GM12878 (cell line): ENCODE data around the gene TMEM86B. TPM values are rescaled to one million over a fixed set of nuclear protein-coding genes. Genes with fewer than 3 reads are reported as not detected.

Source experiments
- E2F8 ChIP-seq: fragments of 450-650 bp; IDR thresholded peaks from 2 replicates; pipeline ENCODE4 v1.6.1; 2018; ENCODE audit warnings: mild to moderate bottlenecking, low read depth, moderate library complexity; ENCODE audit not compliant: partially characterized antibody
- FOS ChIP-seq: IDR thresholded peaks from 3 replicates; pipeline ENCODE4 v1.6.1; 2011; ENCODE audit warnings: borderline replicate concordance; ENCODE audit not compliant: insufficient read length; ENCODE audit errors: extremely low read depth
- HDAC6 ChIP-seq: fragments of 200-600 bp; sonication (generic); IDR thresholded peaks from one replicate; pipeline ENCODE4 v1.8.0; 2017; ENCODE audit warnings: antibody characterized with exemption; ENCODE audit not compliant: unreplicated experiment
- HSF1 ChIP-seq: fragments of 150-350 bp; IDR thresholded peaks from 2 replicates; pipeline ENCODE4 v1.6.1; 2014; ENCODE audit warnings: mild to moderate bottlenecking, low read depth, low read length
- KAT2A ChIP-seq: conservative IDR thresholded peaks from 2 replicates; pipeline ENCODE4 v1.6.1; 2011; ENCODE audit warnings: low read depth, low read length; ENCODE audit not compliant: control insufficient read depth
- MEF2B ChIP-seq: fragments of 450-650 bp; IDR thresholded peaks from 2 replicates; pipeline ENCODE4 v1.6.1; 2018; ENCODE audit warnings: mild to moderate bottlenecking, moderate library complexity; ENCODE audit not compliant: partially characterized antibody, poor library complexity, severe bottlenecking
- MLLT1 ChIP-seq: fragments of 450-650 bp; IDR thresholded peaks from 2 replicates; pipeline ENCODE4 v1.6.1; 2016; ENCODE audit warnings: mild to moderate bottlenecking
- NFYB ChIP-seq: IDR thresholded peaks from 2 replicates; pipeline ENCODE4 v1.6.1; 2011; ENCODE audit warnings: low read depth, mild to moderate bottlenecking, low read length, improper control_type of control experiment, moderate library complexity; ENCODE audit not compliant: insufficient read depth
- POLR2AphosphoS5 ChIP-seq: IDR thresholded peaks from 2 replicates; pipeline ENCODE4 v1.6.1; 2011; ENCODE audit warnings: mild to moderate bottlenecking, low read length, inconsistent platforms
- RELB ChIP-seq: fragments of 450-650 bp; IDR thresholded peaks from 2 replicates; pipeline ENCODE4 v1.6.1; 2017; ENCODE audit warnings: low read depth, mild to moderate bottlenecking, moderate library complexity
- RFX5 ChIP-seq: IDR thresholded peaks from 2 replicates; pipeline ENCODE4 v1.6.1; 2011; ENCODE audit warnings: low read depth, low read length, improper control_type of control experiment
- SMAD1 ChIP-seq: fragments of 450-650 bp; IDR thresholded peaks from 2 replicates; pipeline ENCODE4 v1.6.1; 2018; ENCODE audit warnings: mild to moderate bottlenecking, low read depth; ENCODE audit not compliant: partially characterized antibody
- SREBF1 ChIP-seq: IDR thresholded peaks from 2 replicates; pipeline ENCODE4 v1.6.1; 2012; ENCODE audit warnings: mild to moderate bottlenecking, low read length
- SUPT20H ChIP-seq: IDR thresholded peaks from 2 replicates; pipeline ENCODE4 v1.6.1; 2011; ENCODE audit warnings: low read depth, mild to moderate bottlenecking, low read length, moderate library complexity, borderline replicate concordance; ENCODE audit not compliant: control insufficient read depth
- TCF7 ChIP-seq: IDR thresholded peaks from 2 replicates; pipeline ENCODE4 v1.6.1; 2014; ENCODE audit warnings: antibody characterized with exemption, borderline replicate concordance
- ZNF687 ChIP-seq: fragments of 450-650 bp; IDR thresholded peaks from 2 replicates; pipeline ENCODE4 v1.6.1; 2017; ENCODE audit warnings: mild to moderate bottlenecking, moderate library complexity
- polyA plus RNA-seq, 11 experiments: library from polyadenylated mRNA; depleted of rRNA in 4 of 11; unstranded in 6 of 11; stranded (reverse) in 5 of 11; fragments of >200 nt; fragmentation: Nextera tagmentation in 4 of 11; fragmentation: Illumina TruSeq in 1 of 11; extraction: Ambion mirVana in 4 of 11; extraction: Trizol in 1 of 11; gene quantifications; 1 replicate in 1 of 11; 2 replicates in 10 of 11; pipeline versions ENCODE4 v1.2.1 to v1.2.3, GENCODE V29; 2011 to 2016; ENCODE audit warnings: inconsistent platforms in 2 of 11, missing spikeins in 2 of 11, low read depth in 1 of 11
- total RNA-seq, 4 experiments: library from RNA; depleted of rRNA in 3 of 4; stranded (reverse); fragments of >200 nt in 3 of 4; fragmentation: Illumina TruSeq in 1 of 4; extraction: Trizol in 1 of 4; gene quantifications; 2 replicates each; pipeline versions ENCODE4 v1.2.1 to v1.2.3, GENCODE V29; 2013 to 2021

The TMEM86B gene
- total and polyA plus RNA-seq, 10 of the 15 experiments (the other 5 are each of a cell fraction or from before 2014, with no cell fraction given): 0.26 to 10.6 (median 1.8) TPM

GRCh38 chr19:55258828-55259539 lies 30.4 kb upstream of the TMEM86B start, which contains the start of gene PPP6R1 (continued):
- peak; percentile 55; the same call in 1 of the 2 replicates for TF ChIP-seq HSF1
- TF ChIP-seq SMAD1: peak; percentile 91
- no peak for TF ChIP-seq KAT2A
- TF ChIP-seq ZNF687: peak; percentile 82
- TF ChIP-seq RELB: peak; percentile 98
- TF ChIP-seq MEF2B: peak; percentile 66
- TF ChIP-seq MLLT1: peak; percentile 74; the same call in 1 of the 2 replicates
- peak; percentile 20 for TF ChIP-seq E2F8
- TF ChIP-seq FOS: no peak
- peak; percentile 92 for TF ChIP-seq POLR2AphosphoS5
- TF ChIP-seq SREBF1: no peak; the same call in 1 of the 2 replicates
- 0 out of 2 replicates have a peak, but pooled peaks have one; percentile 34 for TF ChIP-seq RFX5
- TF ChIP-seq NFYB: no peak
- TF ChIP-seq SUPT20H: no peak
- TF ChIP-seq TCF7: no peak
- no peak for TF ChIP-seq HDAC6
